ENCODE data around the gene TDO2. TPM values are rescaled to one million over a fixed set of nuclear protein-coding genes. Genes with fewer than 3 reads are reported as not detected.

Gene TDO2
- total and polyA plus RNA-seq, 2 of the 13 experiments (the other 11 are each of a cell fraction or from before 2014, with no cell fraction given), result not detected

GRCh38 chr4:155960522-155960921 lies 57.0 kb downstream of the TDO2 start:
- Histone ChIP-seq H3K27me3 (ENCODE audit: control insufficient read depth in 1 of 2, insufficient read depth in 2 of 2, low read length in 2 of 2) (no peaks in the 10 kb centered on the region), H3K4me2 (ENCODE audit: low read depth, low read length) (no peak overlapping the region), H3K27ac (ENCODE audit: extremely low read length, insufficient read depth, low read length) (no peak overlapping the region), H3K36me3 (replicated peaks in 1 of 2; ENCODE audit: control insufficient read depth in 1 of 2, insufficient read depth in 2 of 2, low read length in 2 of 2) (no peaks in the 10 kb centered on the region), H2AFZ (ENCODE audit: low read length) (no peak overlapping the region), H4K20me1 (ENCODE audit: insufficient read depth, low read length) (no peaks in the 10 kb centered on the region), H3K9ac (ENCODE audit: insufficient read depth, low read depth, low read length) (no peak overlapping the region), H3K9me3 (ENCODE audit: low read length) (no peaks in the 10 kb centered on the region), H3K4me1 (ENCODE audit: insufficient read depth, low read length) (peaks cover under 1% of the 10 kb centered on the region; the same call in 1 of the 2 replicates), H3K79me2 (ENCODE audit: insufficient read depth, low read length) (no peaks in the 10 kb centered on the region), H3K4me3 (replicated peaks in 1 of 3; ENCODE audit: insufficient read depth in 1 of 3, low read depth in 2 of 3, low read length in 3 of 3) (no peak overlapping the region)
- WGBS (ENCODE audit: low lambda C conversion rate), result 2% methylated on average over 5 of the region's 5 CpGs
- no TSS peak for BruUV-seq (replicated peaks)
- in situ Hi-C loops (cut with HindIII; ENCODE audit: extremely low pct_ligation_motif_present, low pct_unique_long_range_greater_than_20kb), result no loop called here
- DNase-seq (ENCODE audit: low spot score) (no peak), FAIRE-seq (no peak), ATAC-seq (no peak)
- ChIA-PET CTCF (ENCODE audit: low intra/inter-chr PET ratio, low total read pairs) (no interaction called here), POLR2A (no interaction called here)
- TF ChIP-seq ZNF382 (CRISPR knock-in tag; IDR thresholded peaks at IDR 0.05; ENCODE audit: borderline replicate concordance) (no peak), TRIM24 (CRISPR knock-in tag; IDR thresholded peaks at IDR 0.05) (no peak), NFATC3 (CRISPR knock-in tag; IDR thresholded peaks at IDR 0.05) (no peak), SAFB2 (CRISPR knock-in tag; IDR thresholded peaks at IDR 0.05; ENCODE audit: borderline replicate concordance, low read depth) (no peak), ZNF780A (CRISPR knock-in tag; IDR thresholded peaks at IDR 0.05) (no peak), U2AF2 (IDR thresholded peaks at IDR 0.05; ENCODE audit: low read depth, low read length) (no peak), RORA (CRISPR knock-in tag; IDR thresholded peaks at IDR 0.05) (no peak), AKAP8 (CRISPR knock-in tag; IDR thresholded peaks at IDR 0.05) (no peak), NFE2 (CRISPR knock-in tag; IDR thresholded peaks at IDR 0.05) (no peak), ZNF337 (CRISPR knock-in tag; IDR thresholded peaks at IDR 0.05; ENCODE audit: borderline replicate concordance, low read depth) (no peak), SRSF4 (IDR thresholded peaks at IDR 0.05; ENCODE audit: low read depth, low read length, poor library complexity, severe bottlenecking) (no peak), MAFF (IDR thresholded peaks at IDR 0.05; ENCODE audit: low read depth, low read length) (no peak), KMT2A (CRISPR knock-in tag; IDR thresholded peaks at IDR 0.05) (no peak), ZNF776 (CRISPR knock-in tag; IDR thresholded peaks at IDR 0.05) (no peak), RELA (CRISPR knock-in tag; IDR thresholded peaks at IDR 0.05) (no peak), THAP9 (CRISPR knock-in tag; IDR thresholded peaks at IDR 0.05; ENCODE audit: borderline replicate concordance) (no peak)
- intact Hi-C loops (cut with micrococcal nuclease; ENCODE audit: unreplicated experiment), result no loop called here

Data from HepG2 (cell line).